Cortex of kidney (tissue), 1 donor: ENCODE results near the gene GLRA3.
"Not testable (repeated sequence)": the region's sequence is repeated elsewhere in the genome, so short reads cannot be mapped to it uniquely, and the experiment has no call there.

Source experiments
- DNase-seq: peaks from one replicate; lab custom pipeline; 2025; lab: John Stamatoyannopoulos, UW

GLRA3 gene

DNA sequence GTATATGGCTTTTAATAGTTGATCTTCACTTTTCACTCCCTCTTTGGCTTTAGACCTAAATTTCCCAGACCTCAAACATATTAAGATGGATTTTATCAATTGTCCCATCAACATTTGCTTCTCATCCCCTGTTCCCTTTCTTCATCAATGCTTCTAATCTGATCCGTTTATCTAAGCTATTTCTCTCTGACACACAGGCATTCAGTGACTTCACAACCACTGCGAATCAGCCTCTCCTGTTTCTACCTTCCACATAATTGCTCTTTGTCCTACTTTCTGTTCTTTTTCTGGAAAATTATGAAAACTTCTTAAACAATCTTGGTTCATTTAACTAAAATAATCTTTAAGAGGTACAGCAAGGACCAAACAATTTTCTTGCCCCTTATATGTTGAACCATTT is 115.2 kb downstream of the GLRA3 start:
- no peak for DNase-seq

- no peak for DNase-seq
Measured at GRCh38 chr4:174713181-174713580, 115.9 kb downstream of the GLRA3 start.

DNA sequence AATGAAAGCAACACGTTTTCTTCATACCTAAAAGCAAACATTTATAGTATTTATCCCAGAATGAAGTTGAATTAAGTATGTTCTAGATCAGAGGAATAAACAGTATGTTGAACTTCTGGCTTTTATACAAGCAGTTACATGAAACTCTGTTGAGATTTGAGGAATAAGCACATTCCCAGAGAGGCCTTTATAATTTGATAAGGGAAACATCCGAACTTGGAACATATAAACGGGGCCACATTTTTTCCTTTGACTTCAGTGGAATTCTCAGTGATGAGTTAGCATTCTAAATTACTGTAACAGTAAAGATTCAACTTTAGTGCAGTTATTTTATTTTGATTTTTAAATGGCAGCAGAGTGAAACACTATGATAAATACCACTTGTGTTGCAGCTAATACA is 119.5 kb downstream of the GLRA3 start:
- DNase-seq: no peak

- DNase-seq: no peak
Measured at GRCh38 chr4:174708381-174708780, 120.7 kb downstream of the GLRA3 start.

- no peak for DNase-seq
Measured at GRCh38 chr4:174707902-174708301, 121.1 kb downstream of the GLRA3 start.

DNA sequence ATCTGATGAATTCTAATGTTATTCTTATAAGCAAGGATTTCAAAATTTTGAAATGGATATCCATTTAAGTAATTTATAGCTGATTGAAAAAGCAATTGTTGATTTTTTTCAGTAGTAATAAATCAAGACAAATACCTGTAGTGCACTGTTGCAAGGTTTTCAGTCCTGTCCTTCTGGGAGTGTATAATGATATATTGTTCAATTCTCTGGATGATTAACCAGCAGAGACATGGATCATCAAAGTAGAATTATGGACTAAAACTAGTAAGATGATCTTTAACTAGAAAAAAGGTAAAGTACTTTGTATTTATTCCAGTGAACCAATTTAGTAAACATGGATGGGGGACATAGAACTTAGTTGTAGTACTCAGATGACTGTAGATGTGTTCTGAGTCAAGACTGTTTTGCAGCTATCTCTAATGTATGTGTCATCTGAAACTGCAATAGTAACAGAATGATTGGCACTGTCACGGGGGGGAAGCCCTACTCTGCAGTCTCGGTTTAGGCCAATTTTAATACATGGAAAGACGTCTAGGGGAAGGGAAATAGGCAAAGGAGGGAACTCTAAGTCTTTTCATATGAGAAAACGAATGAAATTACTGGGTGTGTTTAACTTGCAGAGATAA is 121.9 kb downstream of the GLRA3 start:
- no peak for DNase-seq

GRCh38 chr4:174702979-174703478 is 126.0 kb downstream of the GLRA3 start:
- DNase-seq: no peak

DNA sequence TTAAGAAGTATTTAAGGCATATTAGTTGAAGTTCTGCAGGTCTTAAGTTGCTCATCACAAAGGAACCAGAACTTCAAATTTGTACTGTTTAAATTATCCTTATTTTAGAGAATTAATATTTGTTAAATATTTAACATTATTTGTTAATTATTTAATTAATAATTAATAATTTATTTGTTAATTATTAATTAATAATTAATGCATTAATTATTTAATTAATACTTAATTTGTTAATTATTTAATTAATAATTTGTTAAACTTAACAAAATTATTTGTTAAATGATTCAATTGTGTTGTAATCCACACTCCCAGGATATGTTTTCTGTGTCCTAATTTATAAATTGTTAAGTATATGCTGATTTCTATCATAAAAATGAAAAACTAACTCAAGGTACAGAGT is 129.4 kb downstream of the GLRA3 start:
- DNase-seq: no peak

- DNase-seq: no peak
Measured at GRCh38 chr4:174697896-174698295, 131.2 kb downstream of the GLRA3 start.

GRCh38 chr4:174697202-174697601 is 131.8 kb downstream of the GLRA3 start:
- DNase-seq: no peak

GRCh38 chr4:174696657-174697056 is 132.4 kb downstream of the GLRA3 start:
- DNase-seq: no peak

DNA sequence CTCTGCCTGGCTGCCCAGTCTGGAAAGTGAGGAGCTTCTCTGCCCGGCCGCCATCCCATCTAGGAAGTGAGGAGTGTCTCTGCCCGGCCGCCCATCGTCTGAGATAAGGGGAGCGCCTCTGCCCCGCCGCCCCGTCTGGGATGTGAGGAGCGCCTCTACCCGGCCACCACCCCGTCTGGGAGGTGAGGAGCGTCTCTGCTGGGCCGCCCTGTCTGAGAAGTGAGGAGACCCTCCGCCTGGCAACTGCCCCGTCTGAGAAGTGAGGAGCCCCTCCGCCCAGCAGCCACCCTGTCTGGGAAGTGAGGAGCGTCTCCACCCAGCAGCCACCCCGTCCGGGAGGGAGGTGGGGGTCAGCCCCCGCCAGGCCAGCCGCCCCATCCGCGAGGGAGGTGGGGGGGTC is 137.2 kb downstream of the GLRA3 start:
- not testable (repeated sequence) for DNase-seq

GRCh38 chr4:174690665-174691064 is 138.4 kb downstream of the GLRA3 start:
- no peak for DNase-seq

DNA sequence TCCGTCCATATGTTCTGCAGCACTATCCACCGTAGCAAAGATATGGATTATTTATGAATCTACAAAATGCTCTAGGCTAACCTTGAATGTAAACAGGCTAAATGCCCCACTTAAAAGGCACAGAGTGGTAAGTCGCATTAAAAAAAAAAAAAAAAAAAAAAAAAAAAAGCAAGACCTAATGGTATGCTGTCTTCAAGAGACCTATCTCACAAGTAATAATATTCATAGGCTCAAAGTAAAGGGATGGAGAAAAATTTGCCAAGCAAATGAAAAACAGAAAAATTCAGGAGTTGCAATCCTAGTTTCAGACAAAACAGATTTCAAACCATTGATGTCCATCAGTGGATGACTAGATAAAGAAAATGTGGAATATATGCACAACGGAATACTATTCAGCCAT is 139.4 kb downstream of the GLRA3 start:
- no peak for DNase-seq

- no peak for DNase-seq
Measured at GRCh38 chr4:174686826-174687225, 142.2 kb downstream of the GLRA3 start.

- no peak for DNase-seq
Measured at GRCh38 chr4:174681723-174682300, 147.2 kb downstream of the GLRA3 start.

DNA sequence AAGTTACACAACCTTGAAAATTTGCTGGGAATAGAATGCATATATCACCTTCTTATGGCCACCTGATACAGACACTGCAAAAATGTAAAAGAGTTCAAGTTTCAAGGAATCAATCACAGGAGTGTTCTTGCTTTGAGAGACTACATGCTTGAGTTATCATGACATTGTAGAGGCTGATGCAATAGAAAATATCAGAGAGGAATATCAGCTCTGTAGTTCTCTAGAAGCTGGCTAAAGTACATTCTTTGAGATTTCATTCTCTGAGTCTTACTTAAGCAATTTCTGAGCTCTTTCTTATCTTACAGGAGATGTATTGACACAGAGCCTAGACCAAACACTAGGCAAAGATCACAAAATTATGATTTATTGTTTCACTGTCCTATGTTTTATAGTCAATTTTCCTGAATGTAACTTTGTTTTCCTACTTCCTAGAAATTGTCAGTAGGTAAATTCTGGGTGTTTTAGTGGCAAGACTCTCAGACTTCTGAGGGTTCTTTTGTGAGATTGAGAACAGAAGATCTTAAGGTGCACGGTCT is 154.7 kb downstream of the GLRA3 start:
- no peak for DNase-seq

GRCh38 chr4:174673865-174674264 is 155.2 kb downstream of the GLRA3 start:
- DNase-seq: no peak

- DNase-seq: no peak
Measured at GRCh38 chr4:174672276-174672675, 156.8 kb downstream of the GLRA3 start.

DNA sequence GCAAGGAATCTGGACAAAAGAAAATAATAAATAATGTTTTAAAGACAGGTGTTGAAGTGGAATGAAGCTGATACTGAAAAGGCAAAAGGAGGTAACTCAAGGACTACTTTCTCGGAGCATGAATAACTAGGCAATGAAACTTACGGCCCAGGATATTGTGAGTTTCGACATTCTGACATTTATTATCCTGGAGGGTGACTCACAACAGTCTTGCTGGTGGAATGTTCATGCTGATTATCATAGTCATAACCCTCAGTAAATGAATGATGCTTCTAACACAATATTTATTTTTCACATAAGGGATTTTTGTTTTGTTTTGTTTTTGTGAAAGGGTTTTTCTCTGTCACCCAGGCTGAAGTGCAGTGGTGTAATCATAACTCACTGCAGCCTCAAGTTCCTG is 159.8 kb downstream of the GLRA3 start:
- DNase-seq: no peak

DNA sequence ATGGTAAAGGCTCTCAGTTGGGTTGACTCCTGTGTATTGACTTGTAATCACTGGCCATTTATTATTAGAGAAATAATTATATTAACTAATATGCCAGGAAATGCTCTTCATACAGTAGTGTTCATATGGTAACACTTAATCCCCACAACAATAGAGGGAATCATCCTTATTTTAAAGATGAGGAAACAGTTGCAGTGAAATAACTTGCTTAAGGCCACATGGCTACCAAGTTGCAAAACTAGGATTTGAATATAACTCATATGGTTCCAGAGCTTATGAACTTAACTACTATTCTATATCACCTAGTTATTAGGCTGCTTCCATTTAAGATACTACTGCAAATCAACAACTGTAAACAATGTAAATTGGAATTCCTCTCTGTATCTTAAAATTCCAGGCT is 163.2 kb downstream of the GLRA3 start:
- DNase-seq: no peak

DNA sequence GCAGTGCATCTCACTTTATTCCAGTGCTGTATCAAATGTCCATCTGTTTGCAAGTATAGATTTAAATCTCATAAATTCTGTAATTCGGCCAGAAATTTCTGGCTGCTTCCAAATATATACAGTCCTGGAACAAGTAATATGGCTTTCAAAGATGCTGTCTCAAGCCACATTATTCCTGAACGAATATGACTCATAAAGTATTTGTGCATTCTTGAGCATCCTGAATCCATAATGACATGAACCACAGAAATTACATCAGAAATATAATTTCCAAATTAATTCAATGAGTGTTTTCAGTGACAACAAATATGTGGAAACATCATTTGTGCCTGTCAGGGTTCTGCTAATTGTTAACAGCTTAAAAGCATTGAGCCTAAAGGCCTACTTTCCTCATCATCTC is 165.8 kb downstream of the GLRA3 start:
- DNase-seq: no peak

DNA sequence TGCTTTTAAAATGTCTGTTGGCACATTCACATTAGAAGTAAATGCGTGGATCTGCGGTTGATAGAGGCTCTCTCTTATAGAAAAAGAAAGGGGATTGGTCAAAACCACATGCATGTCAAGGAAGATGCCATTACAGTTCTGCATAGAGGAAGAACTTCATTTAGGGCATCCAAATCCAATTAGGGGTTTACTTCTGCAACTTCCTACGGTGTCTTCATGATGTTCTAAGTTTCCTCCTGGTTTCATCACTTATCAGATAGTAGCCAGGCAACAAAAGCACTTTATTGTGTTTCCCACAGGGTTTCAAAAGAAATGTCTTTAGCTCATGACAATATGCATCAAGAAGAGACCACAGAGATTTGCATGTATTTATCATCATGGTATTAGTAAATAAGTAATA is 170.8 kb downstream of the GLRA3 start:
- no peak for DNase-seq

- DNase-seq: no peak
Measured at GRCh38 chr4:174657472-174657871, 171.6 kb downstream of the GLRA3 start.
